ENCODE results near the gene VRK2. TPM values are rescaled to one million over a fixed set of nuclear protein-coding genes. Genes with fewer than 3 reads are reported as not detected.
"Not testable (repeated sequence)": the region's sequence is repeated elsewhere in the genome, so short reads cannot be mapped to it uniquely, and the experiment has no call there.

The VRK2 gene
- total RNA-seq, 1 experiment from 2014 or later = 24.4 TPM

GRCh38 chr2:58158481-58158880 is 111.9 kb downstream of the VRK2 start:
- DNase-seq (ENCODE audit: low read depth) = no peak

GRCh38 chr2:58163913-58164312 is 117.3 kb downstream of the VRK2 start:
- DNase-seq (ENCODE audit: low read depth) = no peak

- DNase-seq (ENCODE audit: low read depth) = not testable (repeated sequence)
These were observed 121.5 kb downstream of the VRK2 start for GRCh38 chr2:58168130-58168529.

DNA sequence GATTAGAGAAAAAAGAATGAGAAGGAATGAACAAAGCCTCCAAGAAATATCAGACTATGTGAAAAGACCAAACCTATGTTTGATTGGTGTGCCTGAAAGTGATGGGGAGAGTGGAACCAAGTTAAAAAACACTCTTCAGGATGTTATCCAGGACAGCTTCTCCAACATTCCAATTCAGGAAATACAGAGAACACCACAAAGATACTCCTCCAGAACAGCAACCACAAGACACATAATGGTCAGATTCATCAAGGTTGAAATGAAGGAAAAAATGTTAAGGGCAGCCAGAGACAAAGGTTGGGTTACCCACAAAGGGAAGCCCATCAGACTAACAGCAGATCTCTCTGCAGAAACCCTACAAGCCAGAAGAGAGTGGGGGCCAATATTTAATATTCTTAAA is 123.2 kb downstream of the VRK2 start:
- peak; percentile 15 for DNase-seq (ENCODE audit: low read depth)

DNA sequence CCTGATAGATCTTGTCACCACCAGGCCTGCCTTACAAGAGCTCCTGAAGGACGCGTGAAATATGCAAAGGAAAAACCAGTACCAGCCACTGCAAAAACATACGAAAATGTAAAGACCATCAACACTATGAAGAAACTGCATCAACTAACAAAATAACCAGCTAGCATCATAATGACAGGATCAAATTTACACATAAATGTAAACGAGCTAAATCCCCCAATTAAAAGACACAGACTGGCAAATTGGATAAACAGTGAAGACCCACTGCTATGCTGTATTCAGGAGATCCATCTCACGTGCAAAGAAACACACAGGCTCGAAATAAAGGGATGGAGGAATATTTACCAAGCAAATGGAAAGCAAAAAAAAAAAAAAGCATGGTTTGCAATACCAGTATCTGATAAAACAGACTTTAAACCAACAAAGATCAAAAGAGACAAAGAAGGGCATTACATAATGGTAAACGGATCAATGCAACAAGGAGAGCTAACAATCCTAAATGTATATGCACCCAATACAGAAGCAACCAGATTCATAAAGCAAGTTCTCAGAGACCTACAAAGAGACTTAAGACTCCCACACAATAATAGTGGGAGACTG is 123.8 kb downstream of the VRK2 start:
- not testable (repeated sequence) for DNase-seq (ENCODE audit: low read depth)

GRCh38 chr2:58171831-58172230 is 125.2 kb downstream of the VRK2 start:
- DNase-seq (ENCODE audit: low read depth) = not testable (repeated sequence)

- not testable (repeated sequence) for DNase-seq (ENCODE audit: low read depth)
These were observed 130.6 kb downstream of the VRK2 start for GRCh38 chr2:58177187-58177586.

GRCh38 chr2:58180175-58180574 is 133.6 kb downstream of the VRK2 start:
- not testable (repeated sequence) for DNase-seq (ENCODE audit: low read depth)

- no peak for DNase-seq (ENCODE audit: low read depth)
These were observed 134.0 kb downstream of the VRK2 start for GRCh38 chr2:58180635-58181034.

- DNase-seq (ENCODE audit: low read depth) = no peak
These were observed 135.9 kb downstream of the VRK2 start for GRCh38 chr2:58182527-58182926.

GRCh38 chr2:58186501-58186900 is 139.9 kb downstream of the VRK2 start:
- DNase-seq (ENCODE audit: low read depth) = no peak

DNA sequence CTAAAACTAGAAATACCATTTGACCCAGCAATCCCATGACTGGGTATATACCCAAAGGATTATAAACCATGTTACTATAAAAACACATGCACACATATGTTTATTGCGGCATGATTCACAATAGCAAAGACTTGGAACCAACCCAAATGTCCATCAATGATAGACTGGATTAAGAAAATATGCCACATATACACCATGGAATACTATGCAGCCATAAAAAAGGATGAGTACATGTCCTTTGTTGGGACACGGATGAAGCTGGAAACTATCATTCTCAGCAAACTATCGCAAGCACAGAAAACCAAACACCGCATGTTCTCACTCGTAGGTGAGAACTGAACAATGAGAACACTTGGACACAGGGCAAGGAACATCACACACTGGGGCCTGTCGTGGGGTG is 140.4 kb downstream of the VRK2 start:
- DNase-seq (ENCODE audit: low read depth) = not testable (repeated sequence)

DNA sequence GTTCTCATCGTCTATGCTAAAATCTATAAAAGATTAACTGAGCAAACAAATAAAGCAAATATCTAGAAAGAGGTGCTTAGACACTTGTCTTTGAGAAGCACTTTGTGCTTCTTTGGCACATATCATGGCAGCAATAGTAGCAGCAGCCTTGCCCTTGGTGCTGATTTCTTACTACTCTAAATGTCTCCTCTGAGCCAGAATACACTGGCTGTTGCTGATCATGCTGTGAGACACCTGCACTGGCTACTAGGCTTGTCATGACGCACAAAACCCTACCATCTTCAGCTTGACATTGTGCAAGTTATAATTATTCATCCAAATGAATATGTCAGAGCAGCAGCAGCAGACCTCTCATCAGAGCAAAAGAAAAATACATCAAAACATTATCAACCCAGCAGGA is 147.9 kb downstream of the VRK2 start:
- no peak for DNase-seq (ENCODE audit: low read depth)

DNA sequence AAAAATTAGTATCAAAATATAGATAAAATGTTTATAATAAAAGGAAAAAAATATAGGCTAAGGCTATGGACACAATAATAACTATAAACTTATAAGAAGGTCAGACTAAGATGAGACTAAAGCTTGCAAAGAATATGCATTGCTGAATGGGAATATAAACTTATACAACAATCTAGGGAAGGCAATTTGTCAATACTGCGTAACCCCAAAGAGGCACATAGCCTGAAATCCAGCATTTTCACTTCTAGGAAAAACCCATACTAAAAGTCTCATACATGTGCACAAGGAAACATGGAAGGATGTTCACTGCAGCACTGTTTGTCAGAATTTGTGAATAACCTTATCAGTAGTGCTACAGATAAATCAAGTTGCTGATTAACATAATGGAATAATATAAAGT is 149.1 kb downstream of the VRK2 start:
- DNase-seq (ENCODE audit: low read depth) = no peak

DNA sequence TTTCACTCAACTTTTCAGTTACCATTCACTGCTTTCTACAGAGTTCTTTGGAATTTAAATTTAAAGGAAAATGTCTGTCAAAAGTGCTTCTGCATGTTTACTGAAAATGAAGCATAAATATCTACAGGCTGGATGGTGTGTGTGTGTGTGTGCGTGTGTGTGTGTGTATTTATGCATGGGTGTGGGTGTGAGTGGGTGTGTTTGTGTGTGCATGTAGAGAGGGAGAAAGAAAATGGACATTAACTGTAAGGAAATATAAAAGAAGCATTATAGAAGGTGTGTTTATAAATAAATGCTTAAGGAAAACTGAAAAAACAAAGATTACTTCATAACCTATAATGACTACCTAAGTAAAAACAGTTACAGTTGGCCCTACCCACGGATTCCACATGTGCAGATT is 151.3 kb downstream of the VRK2 start:
- DNase-seq (ENCODE audit: low read depth) = no peak

DNA sequence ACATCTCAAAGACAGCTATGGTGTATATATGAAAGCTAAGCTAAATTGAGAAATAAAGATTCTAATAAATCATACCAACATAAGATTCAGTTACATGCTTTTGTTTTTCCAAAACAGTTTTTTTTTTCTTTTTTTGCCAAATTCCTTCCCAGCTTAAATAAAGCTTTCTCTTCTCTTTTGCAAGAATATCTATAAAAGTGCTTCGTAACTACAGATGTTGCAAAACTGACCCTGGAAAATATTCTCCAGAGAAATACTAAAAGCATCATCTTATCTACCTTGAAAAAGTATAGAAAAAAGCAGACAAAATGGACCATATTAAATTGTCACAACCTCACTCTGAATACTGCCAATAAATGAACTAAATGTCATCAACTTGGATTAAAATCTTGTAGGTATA is 155.8 kb downstream of the VRK2 start:
- DNase-seq (ENCODE audit: low read depth) = no peak

DNA sequence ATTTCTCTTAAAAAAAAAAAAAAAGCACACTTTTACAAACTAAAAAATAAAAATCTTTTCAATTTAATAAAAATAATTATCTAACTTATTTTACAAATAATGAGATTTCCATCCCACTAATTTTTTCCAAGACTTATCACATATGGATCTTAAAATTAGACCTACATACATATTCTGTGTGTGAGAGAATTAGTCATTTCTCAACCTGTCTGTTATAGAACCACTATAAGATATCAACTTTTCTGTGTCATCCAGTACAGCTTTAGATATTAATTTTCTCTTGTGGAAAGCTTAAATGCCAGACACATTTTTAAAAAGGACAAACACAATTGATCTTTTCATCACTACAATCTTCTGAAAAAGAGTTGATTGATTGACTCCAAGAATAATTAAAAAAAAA is 156.4 kb downstream of the VRK2 start:
- DNase-seq (ENCODE audit: low read depth) = no peak

GRCh38 chr2:58204195-58204959 is 157.8 kb downstream of the VRK2 start:
- DNase-seq (ENCODE audit: low read depth) = peak; percentile 25

GRCh38 chr2:58206785-58207184 is 160.2 kb downstream of the VRK2 start:
- no peak for DNase-seq (ENCODE audit: low read depth)

- no peak for DNase-seq (ENCODE audit: low read depth)
These were observed 160.6 kb downstream of the VRK2 start for GRCh38 chr2:58207189-58207588.

Measured in HT1080 (cell line).